ENCODE data around the gene EMC8. TPM values are rescaled to one million over a fixed set of nuclear protein-coding genes. Genes with fewer than 3 reads are reported as not detected.
A peak's percentile ranks its signal among the peaks of the same experiment; 100 is the strongest.

The EMC8 gene
- total RNA-seq, 1 donor from 2014 or later = 20.0 TPM

DNA sequence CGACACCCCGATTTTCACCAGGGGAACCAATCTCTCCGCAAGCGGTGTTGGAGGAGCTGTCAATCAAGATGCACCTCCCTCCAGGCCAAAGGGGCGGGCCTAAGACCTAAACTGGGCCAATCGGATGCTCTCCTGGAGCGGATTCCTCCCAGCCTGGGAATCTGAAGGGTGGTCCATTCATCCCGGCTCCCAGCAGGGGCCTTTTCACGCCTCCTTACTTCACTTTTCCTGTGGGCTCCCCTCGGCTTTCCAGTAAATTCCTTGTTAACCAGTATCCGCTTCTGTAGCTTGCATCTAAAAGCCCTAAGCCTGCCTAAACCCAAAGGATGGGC lies 65.5 kb downstream of the EMC8 start:
- TF ChIP-seq, protein P1, sequence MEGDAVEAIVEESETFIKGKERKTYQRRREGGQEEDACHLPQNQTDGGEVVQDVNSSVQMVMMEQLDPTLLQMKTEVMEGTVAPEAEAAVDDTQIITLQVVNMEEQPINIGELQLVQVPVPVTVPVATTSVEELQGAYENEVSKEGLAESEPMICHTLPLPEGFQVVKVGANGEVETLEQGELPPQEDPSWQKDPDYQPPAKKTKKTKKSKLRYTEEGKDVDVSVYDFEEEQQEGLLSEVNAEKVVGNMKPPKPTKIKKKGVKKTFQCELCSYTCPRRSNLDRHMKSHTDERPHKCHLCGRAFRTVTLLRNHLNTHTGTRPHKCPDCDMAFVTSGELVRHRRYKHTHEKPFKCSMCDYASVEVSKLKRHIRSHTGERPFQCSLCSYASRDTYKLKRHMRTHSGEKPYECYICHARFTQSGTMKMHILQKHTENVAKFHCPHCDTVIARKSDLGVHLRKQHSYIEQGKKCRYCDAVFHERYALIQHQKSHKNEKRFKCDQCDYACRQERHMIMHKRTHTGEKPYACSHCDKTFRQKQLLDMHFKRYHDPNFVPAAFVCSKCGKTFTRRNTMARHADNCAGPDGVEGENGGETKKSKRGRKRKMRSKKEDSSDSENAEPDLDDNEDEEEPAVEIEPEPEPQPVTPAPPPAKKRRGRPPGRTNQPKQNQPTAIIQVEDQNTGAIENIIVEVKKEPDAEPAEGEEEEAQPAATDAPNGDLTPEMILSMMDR (IDR thresholded peaks at IDR 0.05) = no peak
- Histone ChIP-seq H3K4me1 (no peaks in the 10 kb centered on the region), H3K27ac (no peak overlapping the region), H3K4me3 (no peak overlapping the region), H3K9me3 (no peaks in the 10 kb centered on the region), H3K27me3 (no peaks in the 10 kb centered on the region), H3K36me3 (no peaks in the 10 kb centered on the region)
- no peak for DNase-seq
- ATAC-seq = peak; percentile 47
- intact Hi-C loops (cut with DNase I) = no loop called here

DNA sequence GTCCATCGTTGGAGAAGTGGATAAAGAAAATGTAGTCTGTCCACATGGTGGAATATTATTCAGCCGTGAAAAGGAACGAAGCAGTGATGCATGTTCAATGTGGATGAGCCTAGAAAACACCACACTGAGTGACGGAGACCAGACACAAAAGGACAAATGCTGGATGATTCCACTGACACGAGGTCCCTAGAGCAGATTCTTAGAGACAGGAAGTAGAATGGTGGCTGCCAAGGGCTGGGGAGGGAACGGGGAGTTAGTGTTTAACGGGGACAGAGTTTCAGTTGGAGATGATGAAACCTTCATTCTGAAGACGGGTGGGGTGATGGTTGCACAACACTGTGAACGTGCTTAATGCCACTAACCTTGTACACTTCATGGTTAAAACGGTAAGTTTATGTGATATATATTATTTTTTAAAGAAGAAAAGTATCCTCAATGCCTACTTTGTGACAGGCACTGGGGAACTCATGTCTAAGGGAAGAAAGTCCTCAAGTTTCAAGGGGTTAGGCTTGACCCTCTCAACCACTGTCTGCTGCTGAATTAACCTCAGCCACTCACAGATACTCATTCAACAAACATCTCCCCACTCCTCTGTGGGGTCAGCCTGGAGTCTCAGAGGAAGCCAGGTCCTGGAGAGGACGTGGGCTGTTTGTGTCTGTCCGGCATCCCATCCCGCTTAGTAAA lies 66.0 kb downstream of the EMC8 start:
- DNase-seq (no peak), ATAC-seq (peak; percentile 57)
- Histone ChIP-seq H3K27ac (no peak overlapping the region), H3K27me3 (no peaks in the 10 kb centered on the region), H3K4me1 (no peaks in the 10 kb centered on the region), H3K9me3 (no peaks in the 10 kb centered on the region), H3K36me3 (no peaks in the 10 kb centered on the region), H3K4me3 (no peak overlapping the region)
- TF ChIP-seq, protein P1 (IDR thresholded peaks at IDR 0.05) = no peak
- intact Hi-C loops (cut with DNase I) = no loop called here

DNA sequence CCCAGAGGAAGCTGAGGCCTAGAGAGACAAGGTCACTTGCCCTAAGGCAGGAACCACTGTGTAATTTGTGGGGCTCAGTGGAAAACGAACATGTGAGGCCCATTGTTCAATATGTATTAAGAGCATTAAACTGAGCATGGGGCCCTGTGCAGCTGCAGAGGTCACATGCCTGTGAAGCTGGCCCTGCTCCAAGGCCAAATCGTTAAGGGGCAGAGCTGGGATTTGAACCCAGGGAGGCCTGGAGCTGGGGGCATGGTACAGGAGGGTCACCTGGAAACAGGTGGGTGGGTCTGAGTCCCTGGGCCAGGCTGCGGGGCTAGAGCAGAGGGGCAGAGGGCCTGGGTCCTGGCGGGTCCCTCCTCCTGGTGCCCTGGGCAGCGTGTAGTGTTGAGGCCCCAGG lies 68.2 kb downstream of the EMC8 start:
- ATAC-seq = no peak
- no peak overlapping the region for H3K4me3 ChIP-seq
- intact Hi-C loops (cut with DNase I) = no loop called here
- H3K9me3 ChIP-seq = no peaks in the 10 kb centered on the region
- H3K36me3 ChIP-seq = no peaks in the 10 kb centered on the region
- H3K4me1 ChIP-seq = no peaks in the 10 kb centered on the region
- no peak for DNase-seq
- TF ChIP-seq, protein P1 (IDR thresholded peaks at IDR 0.05) = no peak
- H3K27ac ChIP-seq = no peak overlapping the region
- no peaks in the 10 kb centered on the region for H3K27me3 ChIP-seq

DNA sequence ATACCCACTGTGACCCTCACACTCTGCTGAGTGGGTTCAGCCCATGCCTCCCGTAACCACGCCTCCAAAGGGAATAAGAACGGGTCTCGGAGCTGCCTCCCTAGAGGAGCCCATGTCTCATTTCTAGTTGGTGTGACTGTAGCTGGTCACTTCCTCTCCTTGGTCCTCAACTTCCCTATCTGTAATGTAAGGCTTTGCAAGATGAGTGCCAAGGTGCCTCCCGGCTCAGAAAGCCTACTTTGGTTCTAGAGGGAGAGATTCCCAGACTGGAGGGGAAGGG lies 69.2 kb downstream of the EMC8 start:
- TF ChIP-seq, protein P1 (IDR thresholded peaks at IDR 0.05) = no peak
- Histone ChIP-seq H3K27ac (no peak overlapping the region), H3K4me1 (no peaks in the 10 kb centered on the region), H3K27me3 (no peaks in the 10 kb centered on the region), H3K36me3 (no peaks in the 10 kb centered on the region), H3K4me3 (no peak overlapping the region), H3K9me3 (no peaks in the 10 kb centered on the region)
- DNase-seq (no peak), ATAC-seq (peak; percentile 48)
- intact Hi-C loops (cut with DNase I) = no loop called here

DNA sequence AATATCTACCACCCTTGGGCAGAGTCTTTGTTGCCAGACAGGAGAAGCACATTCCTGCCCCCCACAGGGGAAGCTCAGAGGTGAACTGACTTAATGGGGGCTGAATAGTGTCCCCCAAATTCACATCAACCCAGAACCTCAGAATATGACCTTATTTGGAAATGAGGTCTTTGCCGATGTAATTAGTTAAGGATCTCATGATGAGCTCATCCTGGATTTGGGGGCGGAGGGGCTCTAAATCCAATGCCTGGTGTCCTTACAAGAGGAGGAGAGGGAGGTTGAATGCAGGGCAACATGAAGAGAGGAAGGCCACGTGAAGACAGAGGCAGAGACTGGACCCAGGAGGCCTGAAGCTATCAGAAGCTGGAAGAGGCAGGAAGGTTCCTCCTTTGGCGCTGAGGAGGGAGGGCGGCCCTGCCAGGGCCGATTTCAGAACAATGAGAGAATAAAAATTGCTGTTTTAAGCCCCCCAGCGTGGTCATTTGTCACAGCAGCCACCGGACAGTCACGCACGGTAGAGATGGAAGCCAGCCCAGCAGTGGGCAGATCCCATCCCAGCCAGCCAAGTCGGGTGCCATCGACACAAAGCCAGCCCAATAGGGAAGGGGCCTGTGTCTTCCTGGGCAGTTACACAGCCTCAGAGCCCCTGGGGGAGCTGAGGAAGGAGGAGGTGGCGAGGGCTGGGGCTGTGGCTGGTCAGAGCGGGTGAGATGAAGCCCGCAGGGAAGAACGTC lies 69.7 kb downstream of the EMC8 start:
- Histone ChIP-seq H3K27ac (no peak overlapping the region), H3K36me3 (no peaks in the 10 kb centered on the region), H3K4me3 (no peak overlapping the region), H3K4me1 (no peaks in the 10 kb centered on the region), H3K27me3 (no peaks in the 10 kb centered on the region), H3K9me3 (no peaks in the 10 kb centered on the region)
- intact Hi-C loops (cut with DNase I) = no loop called here
- TF ChIP-seq, protein P1 (IDR thresholded peaks at IDR 0.05) = no peak
- no peak for ATAC-seq
- DNase-seq = no peak
